GM15510 (cell line): ENCODE data around the gene S100A1.
A peak's percentile ranks its signal among the peaks of the same experiment; 100 is the strongest.

Source experiments
- POLR2A ChIP-seq: IDR thresholded peaks from 3 replicates; pipeline ENCODE4 v1.6.1; 2011; ENCODE audit warnings: borderline replicate concordance; ENCODE audit not compliant: insufficient read length; ENCODE audit errors: extremely low read depth

The S100A1 gene

GRCh38 chr1:153655333-153655732 is 27.1 kb downstream of the S100A1 start:
- TF ChIP-seq POLR2A, result no peak

GRCh38 chr1:153658400-153659174 is 30.4 kb downstream of the S100A1 start, which contains the start of gene SNAPIN:
TSS of gene SNAPIN (plus strand) at chr1:153658703. CDS start at chr1:153658744, 41 bp downstream.
- peak; percentile 92 for TF ChIP-seq POLR2A

- no peak for TF ChIP-seq POLR2A
These were observed 30.9 kb downstream of the S100A1 start for GRCh38 chr1:153659175-153659534.

GRCh38 chr1:153659656-153660055 is 31.4 kb downstream of the S100A1 start:
- TF ChIP-seq POLR2A, result no peak

- no peak for TF ChIP-seq POLR2A
These were observed 33.0 kb downstream of the S100A1 start for GRCh38 chr1:153661111-153661708.

GRCh38 chr1:153662269-153662668 is 34.0 kb downstream of the S100A1 start:
- TF ChIP-seq POLR2A, result no peak

- TF ChIP-seq POLR2A, result no peak
These were observed 35.0 kb downstream of the S100A1 start for GRCh38 chr1:153663211-153663610.

GRCh38 chr1:153667439-153667838 is 39.2 kb downstream of the S100A1 start:
- no peak for TF ChIP-seq POLR2A

- TF ChIP-seq POLR2A, result no peak
These were observed 41.4 kb downstream of the S100A1 start for GRCh38 chr1:153669606-153670005.

GRCh38 chr1:153670257-153670858 is 42.1 kb downstream of the S100A1 start:
- TF ChIP-seq POLR2A, result no peak

GRCh38 chr1:153670859-153671627 is 42.8 kb downstream of the S100A1 start, which contains the start of gene ILF2:
TSS of gene ILF2 (minus strand) at chr1:153670993. CDS start at chr1:153670922, 71 bp downstream.
- TF ChIP-seq POLR2A, result peak; percentile 76

- TF ChIP-seq POLR2A, result no peak
These were observed 45.3 kb downstream of the S100A1 start for GRCh38 chr1:153673511-153673910.

GRCh38 chr1:153677718-153678518 is 49.7 kb downstream of the S100A1 start:
- TF ChIP-seq POLR2A, result no peak
